ENCODE results near the gene TOGARAM2. TPM values are rescaled to one million over a fixed set of nuclear protein-coding genes. Genes with fewer than 3 reads are reported as not detected.

Gene TOGARAM2
- total RNA-seq, 1 experiment from 2014 or later = 0.76 TPM

DNA sequence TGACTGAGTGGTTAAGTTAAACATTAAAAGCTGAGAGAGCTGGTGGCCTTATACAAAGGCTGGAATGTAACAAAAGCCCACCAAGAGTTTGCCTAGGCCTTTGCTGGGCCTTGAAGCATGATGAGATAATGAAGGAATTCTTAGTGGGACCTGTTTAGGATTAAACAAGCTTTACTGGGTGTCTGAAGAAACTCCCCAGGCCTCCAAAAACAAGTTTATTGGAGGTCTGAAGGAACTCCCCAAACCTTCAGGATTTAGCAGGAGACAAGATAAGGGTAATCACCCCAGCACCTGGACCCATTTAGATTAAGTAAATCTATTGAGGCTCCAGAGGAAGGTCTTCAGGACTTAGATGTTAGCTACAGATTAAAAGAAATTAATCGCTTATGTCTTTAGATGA, 74.5 kb downstream of the TOGARAM2 start:
- Histone ChIP-seq H3K4me3 (replicated peaks in 1 of 2; ENCODE audit: low read depth in 1 of 2, low read length in 2 of 2) (no peak overlapping the region), H3K9me2 (ENCODE audit: insufficient read depth) (no peaks in the 10 kb centered on the region), H3K36me3 (ENCODE audit: control insufficient read depth in 1 of 2, insufficient read depth in 2 of 2, low read length in 2 of 2) (no peaks in the 10 kb centered on the region), H3K9me3 (ENCODE audit: control insufficient read depth in 1 of 2, insufficient read depth in 1 of 2, low read depth in 1 of 2, low read length in 2 of 2) (no peaks in the 10 kb centered on the region), H3K27me3 (ENCODE audit: insufficient read depth, low read length) (no peaks in the 10 kb centered on the region), H3K27ac (ENCODE audit: low read depth, low read length) (no peak overlapping the region), H3K79me2 (ENCODE audit: insufficient read depth, low read length) (no peaks in the 10 kb centered on the region), H3K4me1 (ENCODE audit: control insufficient read depth in 1 of 2, insufficient read depth in 2 of 2, low read length in 2 of 2) (peaks cover 5 to 11% of the 10 kb centered on the region in 2 experiments; a peak in 3 of 4 replicates), H3K9ac (ENCODE audit: low read length) (no peak overlapping the region), H3K4me2 (ENCODE audit: low read length) (no peak overlapping the region), H2AFZ (ENCODE audit: low read depth, low read length, poor library complexity, severe bottlenecking) (no peak overlapping the region), H4K20me1 (ENCODE audit: insufficient read depth) (no peaks in the 10 kb centered on the region)
- no TSS peak for BruUV-seq (replicated peaks)
- DNase-seq (ENCODE audit: low read depth, low spot score) = no peak
- CTCF ChIA-PET = no interaction called here
- no peak for ATAC-seq
- intact Hi-C loops (cut with micrococcal nuclease) = no loop called here
- RAD21 ChIA-PET (ENCODE audit: low non-redundant PET in 1 of 2, low total read pairs in 2 of 2, uncharacterized antibody in 2 of 2, unreplicated experiment in 2 of 2) = no interaction called here
- TF ChIP-seq, protein P1, sequence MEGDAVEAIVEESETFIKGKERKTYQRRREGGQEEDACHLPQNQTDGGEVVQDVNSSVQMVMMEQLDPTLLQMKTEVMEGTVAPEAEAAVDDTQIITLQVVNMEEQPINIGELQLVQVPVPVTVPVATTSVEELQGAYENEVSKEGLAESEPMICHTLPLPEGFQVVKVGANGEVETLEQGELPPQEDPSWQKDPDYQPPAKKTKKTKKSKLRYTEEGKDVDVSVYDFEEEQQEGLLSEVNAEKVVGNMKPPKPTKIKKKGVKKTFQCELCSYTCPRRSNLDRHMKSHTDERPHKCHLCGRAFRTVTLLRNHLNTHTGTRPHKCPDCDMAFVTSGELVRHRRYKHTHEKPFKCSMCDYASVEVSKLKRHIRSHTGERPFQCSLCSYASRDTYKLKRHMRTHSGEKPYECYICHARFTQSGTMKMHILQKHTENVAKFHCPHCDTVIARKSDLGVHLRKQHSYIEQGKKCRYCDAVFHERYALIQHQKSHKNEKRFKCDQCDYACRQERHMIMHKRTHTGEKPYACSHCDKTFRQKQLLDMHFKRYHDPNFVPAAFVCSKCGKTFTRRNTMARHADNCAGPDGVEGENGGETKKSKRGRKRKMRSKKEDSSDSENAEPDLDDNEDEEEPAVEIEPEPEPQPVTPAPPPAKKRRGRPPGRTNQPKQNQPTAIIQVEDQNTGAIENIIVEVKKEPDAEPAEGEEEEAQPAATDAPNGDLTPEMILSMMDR (IDR thresholded peaks at IDR 0.05 in 2 of 3, conservative IDR thresholded peaks at IDR 0.05 in 1 of 3; ENCODE audit: borderline replicate concordance in 1 of 3, insufficient read depth in 1 of 3, low read depth in 2 of 3, low read length in 2 of 3) = no peak
- TF ChIP-seq, protein P2, sequence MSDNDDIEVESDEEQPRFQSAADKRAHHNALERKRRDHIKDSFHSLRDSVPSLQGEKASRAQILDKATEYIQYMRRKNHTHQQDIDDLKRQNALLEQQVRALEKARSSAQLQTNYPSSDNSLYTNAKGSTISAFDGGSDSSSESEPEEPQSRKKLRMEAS (IDR thresholded peaks at IDR 0.05) = no peak
- no peak for TF ChIP-seq YY1 (IDR thresholded peaks at IDR 0.05; ENCODE audit: extremely low read depth, insufficient replicate concordance, low read depth, low read length)
- no peak for TF ChIP-seq POLR2A (IDR thresholded peaks at IDR 0.05; ENCODE audit: borderline replicate concordance, extremely low read depth, insufficient read depth, insufficient read length)
- TF ChIP-seq RAD21 (IDR thresholded peaks at IDR 0.05; ENCODE audit: low read depth) = no peak
- TF ChIP-seq, protein P3, sequence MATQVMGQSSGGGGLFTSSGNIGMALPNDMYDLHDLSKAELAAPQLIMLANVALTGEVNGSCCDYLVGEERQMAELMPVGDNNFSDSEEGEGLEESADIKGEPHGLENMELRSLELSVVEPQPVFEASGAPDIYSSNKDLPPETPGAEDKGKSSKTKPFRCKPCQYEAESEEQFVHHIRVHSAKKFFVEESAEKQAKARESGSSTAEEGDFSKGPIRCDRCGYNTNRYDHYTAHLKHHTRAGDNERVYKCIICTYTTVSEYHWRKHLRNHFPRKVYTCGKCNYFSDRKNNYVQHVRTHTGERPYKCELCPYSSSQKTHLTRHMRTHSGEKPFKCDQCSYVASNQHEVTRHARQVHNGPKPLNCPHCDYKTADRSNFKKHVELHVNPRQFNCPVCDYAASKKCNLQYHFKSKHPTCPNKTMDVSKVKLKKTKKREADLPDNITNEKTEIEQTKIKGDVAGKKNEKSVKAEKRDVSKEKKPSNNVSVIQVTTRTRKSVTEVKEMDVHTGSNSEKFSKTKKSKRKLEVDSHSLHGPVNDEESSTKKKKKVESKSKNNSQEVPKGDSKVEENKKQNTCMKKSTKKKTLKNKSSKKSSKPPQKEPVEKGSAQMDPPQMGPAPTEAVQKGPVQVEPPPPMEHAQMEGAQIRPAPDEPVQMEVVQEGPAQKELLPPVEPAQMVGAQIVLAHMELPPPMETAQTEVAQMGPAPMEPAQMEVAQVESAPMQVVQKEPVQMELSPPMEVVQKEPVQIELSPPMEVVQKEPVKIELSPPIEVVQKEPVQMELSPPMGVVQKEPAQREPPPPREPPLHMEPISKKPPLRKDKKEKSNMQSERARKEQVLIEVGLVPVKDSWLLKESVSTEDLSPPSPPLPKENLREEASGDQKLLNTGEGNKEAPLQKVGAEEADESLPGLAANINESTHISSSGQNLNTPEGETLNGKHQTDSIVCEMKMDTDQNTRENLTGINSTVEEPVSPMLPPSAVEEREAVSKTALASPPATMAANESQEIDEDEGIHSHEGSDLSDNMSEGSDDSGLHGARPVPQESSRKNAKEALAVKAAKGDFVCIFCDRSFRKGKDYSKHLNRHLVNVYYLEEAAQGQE (IDR thresholded peaks at IDR 0.05; ENCODE audit: low read depth) = no peak
- TF ChIP-seq EZH2phosphoT487 (IDR thresholded peaks at IDR 0.05; ENCODE audit: borderline replicate concordance) = no peak
- POLR2A ChIA-PET = no interaction called here
